WTC11 (cell line): ENCODE measurements around the gene TRIM2.

Experiments used
- ZNF416 ChIP-seq: fragments of 250-450 bp; sonication (Bioruptor Pico); IDR thresholded peaks from 2 replicates; pipeline ENCODE4 v1.9.0; 2021; ENCODE audit warnings: mild to moderate bottlenecking, inconsistent platforms
- TF ChIP-seq, protein P1 (sequence below): fragments of 200-600 bp; IDR thresholded peaks from 2 replicates; pipeline ENCODE4 v1.8.0; 2022; ENCODE audit warnings: antibody characterized with exemption
- TF ChIP-seq, protein P2 (sequence below): sonication (generic); formaldehyde crosslinking; IDR thresholded peaks from 2 replicates; pipeline ENCODE4 v1.8.0; 2023; ENCODE audit warnings: missing genetic modification reagents
- TF ChIP-seq, protein P3 (sequence below): sonication (generic); formaldehyde crosslinking; IDR thresholded peaks from 2 replicates; pipeline ENCODE4 v1.8.1; 2022; ENCODE audit warnings: low read depth, missing genetic modification reagents, borderline replicate concordance

DNA sequence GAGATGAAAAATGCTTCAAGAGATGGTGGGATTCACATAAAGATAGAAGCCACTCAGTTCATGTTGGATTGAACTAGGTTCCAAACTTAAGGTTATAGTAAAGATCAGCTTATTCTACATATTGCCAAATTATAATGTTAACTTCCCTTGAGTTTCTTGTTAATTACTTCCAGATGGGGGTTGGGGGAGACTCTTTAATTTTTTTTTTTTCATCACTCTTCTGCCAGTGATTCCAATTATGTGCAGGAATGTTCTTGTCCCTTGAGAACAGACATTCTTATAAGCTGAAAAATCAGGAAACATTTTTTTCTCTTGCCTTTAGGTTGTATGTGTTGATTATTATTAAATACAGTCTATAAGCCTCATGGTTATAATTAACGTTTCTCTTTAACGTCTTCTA, 170.2 kb downstream of the TRIM2 start:
- TF ChIP-seq, protein P1, sequence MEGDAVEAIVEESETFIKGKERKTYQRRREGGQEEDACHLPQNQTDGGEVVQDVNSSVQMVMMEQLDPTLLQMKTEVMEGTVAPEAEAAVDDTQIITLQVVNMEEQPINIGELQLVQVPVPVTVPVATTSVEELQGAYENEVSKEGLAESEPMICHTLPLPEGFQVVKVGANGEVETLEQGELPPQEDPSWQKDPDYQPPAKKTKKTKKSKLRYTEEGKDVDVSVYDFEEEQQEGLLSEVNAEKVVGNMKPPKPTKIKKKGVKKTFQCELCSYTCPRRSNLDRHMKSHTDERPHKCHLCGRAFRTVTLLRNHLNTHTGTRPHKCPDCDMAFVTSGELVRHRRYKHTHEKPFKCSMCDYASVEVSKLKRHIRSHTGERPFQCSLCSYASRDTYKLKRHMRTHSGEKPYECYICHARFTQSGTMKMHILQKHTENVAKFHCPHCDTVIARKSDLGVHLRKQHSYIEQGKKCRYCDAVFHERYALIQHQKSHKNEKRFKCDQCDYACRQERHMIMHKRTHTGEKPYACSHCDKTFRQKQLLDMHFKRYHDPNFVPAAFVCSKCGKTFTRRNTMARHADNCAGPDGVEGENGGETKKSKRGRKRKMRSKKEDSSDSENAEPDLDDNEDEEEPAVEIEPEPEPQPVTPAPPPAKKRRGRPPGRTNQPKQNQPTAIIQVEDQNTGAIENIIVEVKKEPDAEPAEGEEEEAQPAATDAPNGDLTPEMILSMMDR, result no peak
- TF ChIP-seq, protein P2, sequence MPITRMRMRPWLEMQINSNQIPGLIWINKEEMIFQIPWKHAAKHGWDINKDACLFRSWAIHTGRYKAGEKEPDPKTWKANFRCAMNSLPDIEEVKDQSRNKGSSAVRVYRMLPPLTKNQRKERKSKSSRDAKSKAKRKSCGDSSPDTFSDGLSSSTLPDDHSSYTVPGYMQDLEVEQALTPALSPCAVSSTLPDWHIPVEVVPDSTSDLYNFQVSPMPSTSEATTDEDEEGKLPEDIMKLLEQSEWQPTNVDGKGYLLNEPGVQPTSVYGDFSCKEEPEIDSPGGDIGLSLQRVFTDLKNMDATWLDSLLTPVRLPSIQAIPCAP, result no peak
- TF ChIP-seq ZNF416 (CRISPR knock-in tag), result no peak
- TF ChIP-seq, protein P3, sequence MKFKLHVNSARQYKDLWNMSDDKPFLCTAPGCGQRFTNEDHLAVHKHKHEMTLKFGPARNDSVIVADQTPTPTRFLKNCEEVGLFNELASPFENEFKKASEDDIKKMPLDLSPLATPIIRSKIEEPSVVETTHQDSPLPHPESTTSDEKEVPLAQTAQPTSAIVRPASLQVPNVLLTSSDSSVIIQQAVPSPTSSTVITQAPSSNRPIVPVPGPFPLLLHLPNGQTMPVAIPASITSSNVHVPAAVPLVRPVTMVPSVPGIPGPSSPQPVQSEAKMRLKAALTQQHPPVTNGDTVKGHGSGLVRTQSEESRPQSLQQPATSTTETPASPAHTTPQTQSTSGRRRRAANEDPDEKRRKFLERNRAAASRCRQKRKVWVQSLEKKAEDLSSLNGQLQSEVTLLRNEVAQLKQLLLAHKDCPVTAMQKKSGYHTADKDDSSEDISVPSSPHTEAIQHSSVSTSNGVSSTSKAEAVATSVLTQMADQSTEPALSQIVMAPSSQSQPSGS, result no peak
